Iris pigment epithelial cell (primary cell): Measurements from ENCODE around the gene WDR53.
"Not testable (repeated sequence)": the region's sequence is repeated elsewhere in the genome, so short reads cannot be mapped to it uniquely, and the experiment has no call there.

ENCODE experiments used
- DNase-seq: peaks from one replicate; pipeline ENCODE4 v3.0.0-alpha.2; 2011; ENCODE audit warnings: low read depth

The WDR53 gene

DNA sequence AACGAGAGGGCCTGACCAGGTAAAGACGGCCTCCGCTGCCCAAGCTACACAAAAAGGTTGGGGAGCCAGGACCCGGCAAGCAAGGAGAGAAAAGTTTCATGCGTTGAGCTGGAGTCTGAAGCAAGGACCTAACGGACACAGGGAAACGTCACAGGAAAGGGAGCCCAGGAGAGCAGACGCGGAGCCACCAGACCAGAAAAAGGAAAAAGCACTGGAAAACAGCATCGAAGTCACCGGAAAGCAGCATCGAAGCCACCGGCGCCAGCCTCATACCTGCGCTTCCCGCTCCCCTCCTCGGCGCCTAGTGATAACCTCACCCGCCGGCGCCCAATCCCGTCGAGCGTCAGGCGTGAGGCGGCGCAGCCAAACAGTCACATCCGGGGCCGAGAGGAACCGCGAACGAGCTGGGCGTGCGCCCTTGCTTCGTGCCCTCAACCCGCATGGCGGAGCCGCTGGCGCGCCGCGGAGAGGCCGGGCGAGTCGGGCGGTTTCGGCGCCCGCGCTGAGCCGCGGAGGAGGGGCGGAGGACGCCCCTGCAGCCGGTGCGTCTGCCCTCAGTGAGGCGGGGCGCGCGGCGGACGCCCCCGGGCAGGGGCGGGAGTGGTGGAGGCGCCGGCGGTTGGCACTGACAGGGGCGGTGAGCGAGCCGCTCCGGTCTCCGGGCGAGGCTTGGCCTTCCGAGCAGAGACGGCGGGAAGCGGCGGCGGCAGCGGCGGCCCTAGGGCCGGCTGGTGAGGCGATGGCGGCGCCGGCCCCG is at the start of gene WDR53, which contains the start of gene FBXO45:
WDR53 (minus strand) TSS at position 309 of the 757 bp plus-strand sequence. CDS start 7,079 bp downstream, outside the sequence.
FBXO45 (plus strand) TSS at position 415 of the 757 bp plus-strand sequence; CDS start at position 740, 325 bp downstream.
- peak; percentile 96 for DNase-seq

DNA sequence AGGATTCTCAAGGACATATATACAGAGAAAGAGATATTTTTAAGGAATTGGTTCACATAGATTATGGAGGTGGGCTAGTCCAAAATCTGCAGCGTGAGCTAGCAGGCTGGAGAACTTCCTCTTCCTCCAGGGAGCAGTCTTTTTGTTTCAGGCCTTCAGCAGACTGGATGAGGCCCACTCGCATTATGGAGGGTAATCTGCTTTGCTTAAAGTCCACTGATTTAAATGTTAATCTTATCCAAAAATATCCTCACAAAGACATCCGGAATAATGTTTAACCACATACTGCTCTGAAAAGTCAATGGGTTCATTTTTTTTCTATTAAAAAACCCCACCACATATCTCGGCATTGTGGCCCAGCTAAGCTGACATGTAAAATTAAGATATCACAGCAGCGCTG is 48.9 kb upstream of the WDR53 start:
- no peak for DNase-seq

DNA sequence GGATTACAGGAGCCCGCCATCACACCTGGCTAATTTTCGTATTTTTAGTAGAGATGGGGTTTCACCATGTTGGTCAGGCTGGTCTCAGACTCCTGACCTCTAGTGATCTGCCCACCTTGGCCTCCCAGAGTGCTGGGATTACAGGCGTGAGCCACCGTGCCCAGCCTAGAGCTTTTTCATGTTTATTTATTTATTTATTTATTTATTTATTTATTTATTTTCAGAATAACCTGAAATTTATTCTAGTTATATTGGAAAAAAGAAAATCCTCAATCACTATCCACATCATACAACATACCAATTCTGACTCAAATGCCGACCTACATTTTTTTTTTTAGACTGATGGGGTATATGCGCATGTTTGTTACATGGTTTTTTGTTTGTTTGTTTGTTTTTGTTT is 46.9 kb upstream of the WDR53 start:
- DNase-seq, result not testable (repeated sequence)

DNA sequence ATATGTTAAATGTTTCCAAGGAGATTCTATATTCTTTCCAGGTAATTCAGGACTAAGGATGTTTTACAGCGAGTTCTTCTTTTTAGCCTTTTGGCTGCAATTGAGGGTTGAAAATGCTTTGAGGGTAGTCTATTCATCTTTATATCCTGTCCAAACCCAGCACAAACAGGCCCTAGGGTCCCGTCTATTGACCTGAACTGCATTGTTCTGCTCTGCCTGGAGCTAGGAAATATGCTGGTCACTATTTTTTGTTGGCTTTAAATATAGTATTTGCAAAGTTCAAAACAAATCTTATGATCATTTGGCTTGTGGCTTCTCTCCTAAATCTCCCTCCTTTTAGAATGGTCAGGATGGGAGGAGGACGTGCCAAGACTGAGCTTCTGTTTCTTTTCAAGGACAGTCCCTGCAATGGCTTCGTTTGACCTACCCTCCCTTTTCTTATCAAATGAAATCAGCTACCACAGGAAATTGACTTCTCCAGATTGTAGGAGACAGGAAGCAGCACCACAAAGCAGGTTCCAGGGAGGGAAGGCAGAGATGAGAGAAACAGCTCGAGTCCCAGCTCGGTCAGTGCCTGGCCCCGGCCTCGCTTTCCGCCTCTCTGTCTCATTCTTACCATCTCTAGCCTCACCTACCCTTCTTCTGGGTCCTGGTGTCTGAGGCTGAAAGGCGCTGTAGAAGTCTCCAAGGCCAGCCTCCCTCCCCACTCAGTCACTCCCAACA is 43.6 kb upstream of the WDR53 start:
- no peak for DNase-seq

DNA sequence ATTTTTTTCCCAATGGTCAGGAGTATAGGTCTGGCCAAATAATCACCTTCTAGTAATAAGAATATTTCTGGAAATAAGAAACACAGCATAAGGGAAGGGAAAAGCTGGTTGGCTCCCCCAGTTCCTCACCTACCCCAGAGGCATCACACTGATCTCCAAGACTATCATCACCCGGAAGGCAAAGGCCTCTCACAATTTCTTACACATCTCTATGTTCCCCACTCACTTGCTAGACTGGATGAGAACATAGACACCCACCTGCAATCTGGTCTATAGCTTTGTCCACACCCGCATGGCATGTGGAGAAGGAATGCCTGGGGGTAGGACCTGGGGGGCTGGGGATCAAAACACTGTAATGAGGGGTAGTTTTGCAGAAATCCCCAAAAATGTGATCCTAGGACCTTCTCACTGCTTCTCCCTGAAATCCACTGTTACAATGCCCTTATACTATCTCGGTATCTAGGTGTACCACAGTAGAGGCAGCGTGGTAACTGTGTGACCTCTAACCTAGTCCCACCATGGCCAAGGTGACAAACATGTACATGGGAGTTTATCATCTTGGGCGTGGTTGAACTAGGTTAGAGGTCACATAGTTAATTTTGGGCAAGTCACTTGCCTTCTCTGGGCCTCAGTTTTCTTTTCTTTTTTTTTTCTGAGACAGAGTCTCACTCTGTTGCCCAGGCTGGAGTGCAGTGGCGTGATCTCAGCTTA is 41.6 kb upstream of the WDR53 start:
- DNase-seq, result no peak

DNA sequence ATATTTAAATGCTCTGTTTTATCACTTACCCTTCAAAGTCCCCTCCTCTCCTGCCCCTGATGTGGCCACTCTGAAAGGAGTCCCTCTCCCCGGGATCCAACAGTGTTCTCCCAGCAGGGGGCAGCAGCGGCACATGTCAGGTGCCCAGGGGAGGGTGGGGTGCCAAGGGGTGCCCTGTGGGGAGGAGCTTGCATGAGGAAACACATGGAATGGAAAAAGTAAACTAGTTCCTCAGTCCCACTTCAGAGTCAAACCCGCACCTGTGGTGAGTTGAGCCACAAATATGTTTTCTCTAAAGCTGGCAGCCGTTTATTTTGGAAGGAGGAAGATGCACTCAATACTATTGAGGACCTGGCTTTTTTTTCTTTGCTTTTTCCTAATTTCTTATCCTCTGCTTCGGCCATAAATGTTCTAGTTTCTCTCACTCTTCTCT is 41.0 kb upstream of the WDR53 start:
- DNase-seq, result peak; percentile 66

DNA sequence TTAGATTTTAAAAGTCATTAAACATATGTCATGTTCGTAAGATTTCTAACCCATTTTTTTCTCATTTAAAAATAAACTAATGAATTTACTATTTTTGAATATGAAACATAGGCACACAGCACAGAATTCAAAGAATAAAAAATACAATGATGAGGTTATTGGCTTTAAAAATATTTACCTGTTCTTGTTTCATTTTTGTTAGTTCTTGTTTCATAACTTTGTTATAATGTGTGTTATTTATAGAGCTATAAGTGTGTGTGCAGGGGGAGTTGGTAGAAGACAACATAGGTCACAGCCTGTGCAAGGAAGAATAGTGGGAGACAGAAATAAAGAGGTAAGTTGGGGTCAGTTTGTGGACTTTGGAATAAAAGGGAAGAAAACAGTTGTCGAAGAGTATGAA is 40.3 kb upstream of the WDR53 start:
- no peak for DNase-seq

DNA sequence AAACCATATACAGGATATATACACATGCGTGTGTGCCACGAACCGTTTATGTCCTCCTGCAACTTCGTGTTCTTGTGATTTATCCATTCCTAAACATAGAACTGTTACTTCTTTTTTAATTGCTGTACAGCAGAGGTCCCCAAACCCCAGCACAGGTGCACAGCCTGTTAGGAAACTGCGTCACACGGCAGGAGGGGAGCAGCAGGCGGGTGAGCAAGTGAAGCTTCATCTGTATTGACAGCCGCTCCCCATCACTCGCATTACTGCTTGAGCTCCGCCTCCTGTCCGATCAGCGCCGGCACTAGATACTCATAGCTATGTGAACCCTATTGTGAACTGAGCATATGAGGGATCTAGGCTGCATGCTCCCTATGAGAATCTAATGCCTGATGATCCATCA is 36.2 kb upstream of the WDR53 start:
- DNase-seq, result no peak

DNA sequence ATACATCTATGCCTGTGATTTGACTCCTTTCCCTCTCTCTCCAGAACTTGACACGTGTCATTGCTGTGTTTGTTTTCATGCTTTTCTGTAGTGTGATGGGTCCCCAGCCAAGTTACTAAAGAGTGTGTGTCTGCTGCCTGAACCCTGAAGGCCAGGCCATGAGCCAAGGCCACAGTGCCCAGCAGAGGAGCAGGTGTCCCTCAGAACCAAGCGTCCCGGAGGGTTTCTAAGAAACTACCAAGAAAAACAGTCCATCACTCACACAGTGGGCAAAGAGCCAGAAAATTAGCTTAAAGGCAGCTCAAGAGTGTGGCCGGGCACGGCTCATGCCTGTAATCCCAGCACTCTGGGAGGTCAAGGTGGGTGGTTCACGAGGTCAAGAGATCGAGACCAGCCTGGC is 35.3 kb upstream of the WDR53 start:
- DNase-seq, result no peak

DNA sequence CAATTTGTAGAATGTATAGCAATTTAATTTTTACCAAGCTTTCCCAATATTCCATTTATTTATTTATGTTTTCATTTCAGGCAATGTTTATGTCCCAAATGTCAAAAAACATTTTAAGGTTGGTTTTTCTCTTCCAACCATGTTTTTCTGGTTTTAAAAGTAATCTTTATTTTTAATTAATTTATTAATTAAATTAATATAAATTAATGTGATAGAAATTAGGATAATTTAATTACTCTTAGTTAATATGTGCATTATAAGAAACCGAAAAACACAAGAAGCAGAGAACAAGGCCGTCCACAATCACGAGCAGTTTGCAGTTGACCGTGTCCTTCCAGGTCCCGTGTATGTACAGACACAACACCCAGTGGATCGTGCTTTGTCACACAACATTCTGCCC is 34.3 kb upstream of the WDR53 start:
- DNase-seq, result no peak

DNA sequence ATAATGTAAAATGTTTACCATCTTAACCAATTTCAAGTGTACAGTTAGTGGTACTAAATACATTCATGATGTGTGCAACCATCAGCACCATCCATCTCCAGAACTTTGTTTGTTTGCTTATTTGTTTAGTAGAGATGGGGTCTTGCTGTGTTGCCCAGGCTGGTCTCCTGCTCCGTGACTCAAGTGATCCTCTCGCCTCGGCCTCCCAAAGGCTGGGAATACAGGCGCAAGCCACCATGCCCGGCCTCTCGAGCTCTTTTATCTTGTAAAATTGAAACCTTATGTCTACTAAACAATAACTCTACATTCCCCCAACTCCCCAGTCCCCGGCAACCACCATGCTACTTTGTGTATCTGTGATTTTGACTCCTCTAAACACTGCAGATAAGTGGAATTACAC is 32.0 kb upstream of the WDR53 start:
- DNase-seq, result no peak

DNA sequence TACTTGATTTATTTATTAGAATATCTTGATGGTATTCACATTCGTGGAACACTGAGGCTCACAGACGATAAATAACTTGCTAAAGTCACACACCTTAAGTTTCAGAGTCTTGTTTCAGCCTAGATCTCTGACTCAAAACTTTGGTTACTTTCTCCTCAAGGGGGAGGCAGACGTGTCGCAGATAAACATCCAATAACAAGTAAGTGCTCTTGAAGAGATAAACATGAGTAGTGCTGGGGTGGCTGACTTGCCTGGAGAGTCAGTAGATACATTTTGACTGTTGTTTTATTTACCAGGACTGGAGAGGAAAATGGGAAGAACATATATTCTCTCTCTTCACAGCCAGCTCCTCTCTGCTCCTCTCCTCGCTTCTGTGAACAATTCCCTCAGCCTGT is 31.4 kb upstream of the WDR53 start:
- DNase-seq, result peak; percentile 12

DNA sequence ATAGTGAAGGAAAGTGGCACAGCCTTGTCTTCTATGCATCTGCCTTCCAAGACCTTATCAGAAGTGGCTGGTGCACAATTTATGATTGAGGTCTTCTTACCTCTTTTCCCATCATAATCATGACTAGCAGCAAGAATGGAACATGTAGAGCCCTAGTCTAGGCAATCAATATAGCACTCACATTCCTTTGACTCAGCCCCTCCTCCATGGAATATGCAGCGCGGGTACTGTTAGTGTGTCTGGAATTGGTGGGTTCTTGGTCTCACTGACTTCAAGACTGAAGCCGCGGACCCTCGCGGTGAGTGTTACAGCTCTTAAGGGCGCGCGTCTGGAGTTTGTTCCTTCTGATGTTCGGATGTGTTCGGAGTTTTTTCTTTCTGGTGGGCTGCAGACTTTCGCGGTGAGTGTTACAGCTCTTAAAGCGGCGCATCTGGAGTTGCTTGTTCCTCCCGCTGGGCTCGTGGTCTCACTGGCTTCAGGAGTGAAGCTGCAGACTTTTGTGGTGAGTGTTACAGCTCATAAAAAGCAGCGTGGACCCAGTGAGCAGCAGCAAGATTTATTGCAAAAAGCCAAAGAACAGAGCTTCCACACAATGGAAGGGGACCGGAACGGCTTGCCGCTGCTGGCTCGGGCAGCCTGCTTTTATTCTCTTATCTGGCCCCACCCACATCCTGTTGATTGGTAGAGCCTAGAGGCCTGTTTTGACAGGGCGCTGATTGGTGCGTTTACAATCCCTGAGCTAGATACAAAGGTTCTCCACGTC is 29.8 kb upstream of the WDR53 start:
- DNase-seq, result not testable (repeated sequence)

DNA sequence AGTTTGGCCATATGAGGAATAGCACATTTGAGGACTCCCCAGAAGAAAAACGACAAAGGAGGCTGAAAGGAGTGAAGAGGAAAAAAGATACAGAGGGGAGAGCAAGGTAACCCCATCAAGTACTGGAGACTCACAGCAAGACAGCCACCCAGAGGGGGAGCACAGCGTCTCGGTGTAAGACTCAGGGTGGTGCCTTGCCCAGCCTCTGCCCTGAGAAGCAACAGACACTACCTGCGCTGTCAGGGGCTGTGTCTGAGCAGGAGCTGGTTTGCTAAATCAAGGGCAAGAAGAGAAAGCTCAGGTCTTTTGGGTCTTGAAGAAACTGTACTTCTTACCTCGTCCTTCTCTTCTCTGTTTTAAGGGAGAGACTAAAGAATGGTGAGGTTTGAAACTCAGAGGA is 28.0 kb upstream of the WDR53 start:
- DNase-seq, result no peak

DNA sequence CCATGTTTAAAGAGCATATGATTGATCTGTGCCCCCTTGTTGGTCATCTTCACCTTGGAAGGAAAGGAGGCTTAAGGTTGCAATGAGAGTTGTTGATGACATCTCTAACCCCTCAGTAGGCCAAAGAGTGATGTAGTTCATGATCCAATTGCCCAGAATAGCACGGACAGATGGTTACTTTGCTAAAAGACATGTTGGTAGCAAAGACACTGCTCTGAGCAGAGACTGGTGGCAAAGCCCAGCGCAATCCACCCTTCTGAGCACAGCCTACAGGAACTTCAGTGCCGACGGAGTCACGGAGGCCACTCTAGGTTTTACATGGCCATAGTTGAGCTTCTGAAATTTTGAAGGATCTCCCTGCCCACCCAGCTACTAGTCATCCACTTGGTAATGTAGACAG is 21.9 kb upstream of the WDR53 start:
- DNase-seq, result no peak

DNA sequence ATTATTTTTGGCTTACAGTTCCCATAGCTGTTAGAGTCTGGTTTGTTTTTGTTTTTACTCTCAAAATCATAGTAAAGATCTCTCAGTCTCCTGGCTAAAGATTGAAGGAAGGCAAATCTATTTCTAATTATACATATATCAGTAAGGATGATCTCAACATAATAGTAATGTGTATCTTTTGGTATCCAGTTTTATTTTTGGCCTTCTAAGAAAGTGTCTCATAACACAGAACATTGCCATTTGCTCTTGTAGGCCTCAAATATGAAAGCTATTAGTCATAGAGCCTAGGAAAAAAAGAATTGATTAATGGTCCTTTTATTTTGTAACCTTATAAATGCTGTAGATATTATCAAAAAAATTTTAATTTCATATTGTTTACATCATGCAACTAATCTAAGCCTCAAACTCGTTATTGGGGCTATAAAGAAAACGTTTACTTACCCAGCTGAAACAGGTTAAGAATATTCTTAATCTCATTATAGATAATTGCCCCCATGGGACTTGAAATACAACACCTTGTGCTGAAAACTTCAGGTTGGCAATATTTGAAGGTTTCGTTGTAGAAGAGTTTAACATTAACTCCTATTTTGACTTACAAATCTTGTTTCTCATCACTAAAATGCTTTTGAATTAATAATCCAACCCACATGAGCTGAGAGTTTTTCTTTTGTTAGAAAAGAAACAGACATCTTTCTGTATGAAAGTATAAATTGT is 16.8 kb upstream of the WDR53 start:
- no peak for DNase-seq

DNA sequence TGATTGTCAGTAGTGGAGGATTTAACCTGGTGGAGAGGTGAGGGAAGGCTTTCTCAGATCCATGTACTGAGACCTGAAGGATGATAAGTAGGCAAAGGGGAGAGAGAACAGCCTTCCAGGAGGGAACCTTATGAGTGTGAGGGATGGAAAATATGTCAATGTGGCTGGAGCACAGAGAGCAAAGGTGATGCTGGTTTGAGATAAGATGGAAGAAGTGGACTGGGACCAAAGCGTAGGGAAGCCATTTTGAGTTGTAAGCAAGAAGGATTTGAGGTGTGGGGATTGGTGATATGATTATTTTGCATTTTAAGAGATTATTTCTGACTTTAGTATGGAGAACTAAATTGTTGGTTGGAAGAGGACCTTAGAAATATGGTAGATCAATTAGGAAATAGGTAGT is 4.0 kb upstream of the WDR53 start:
- no peak for DNase-seq

DNA sequence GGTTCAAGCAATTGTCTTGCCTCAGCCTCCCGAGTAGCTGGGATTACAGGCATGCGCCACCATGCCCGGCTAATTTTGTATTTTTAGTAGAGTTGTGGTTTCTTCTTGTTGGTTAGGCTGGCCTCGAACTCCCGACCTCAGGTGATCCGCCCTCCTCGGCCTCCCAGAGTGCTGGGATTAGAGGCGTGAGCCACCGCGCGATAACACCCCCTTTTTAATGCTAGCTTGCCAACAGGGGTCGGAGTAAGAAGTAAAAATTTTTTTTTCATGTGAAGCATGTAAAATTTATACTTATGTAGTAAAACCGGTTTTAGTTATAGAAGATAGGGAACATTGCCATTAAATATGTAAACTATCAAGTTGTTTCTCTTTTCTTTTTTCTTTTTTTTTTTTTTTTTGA is 2.0 kb upstream of the WDR53 start:
- not testable (repeated sequence) for DNase-seq

DNA sequence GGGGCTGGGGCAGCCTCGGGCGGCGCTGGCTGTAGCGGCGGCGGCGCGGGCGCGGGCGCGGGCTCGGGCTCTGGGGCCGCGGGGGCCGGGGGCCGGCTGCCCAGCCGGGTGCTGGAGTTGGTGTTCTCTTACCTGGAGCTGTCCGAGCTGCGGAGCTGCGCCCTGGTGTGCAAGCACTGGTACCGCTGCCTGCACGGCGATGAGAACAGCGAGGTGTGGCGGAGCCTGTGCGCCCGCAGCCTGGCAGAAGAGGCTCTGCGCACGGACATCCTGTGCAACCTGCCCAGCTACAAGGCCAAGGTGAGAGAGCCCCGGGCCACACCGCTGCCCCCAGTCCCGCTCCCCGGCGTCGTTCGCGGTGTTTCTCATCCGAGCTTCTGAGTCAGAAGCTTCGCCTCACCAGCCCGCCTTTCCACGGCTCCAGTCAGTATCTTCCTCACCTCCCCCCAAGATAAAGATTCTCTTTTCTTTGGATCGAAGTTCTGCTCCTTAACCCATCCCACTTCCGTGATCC is 706 bp upstream of the WDR53 start:
- peak; percentile 39 for DNase-seq

DNA sequence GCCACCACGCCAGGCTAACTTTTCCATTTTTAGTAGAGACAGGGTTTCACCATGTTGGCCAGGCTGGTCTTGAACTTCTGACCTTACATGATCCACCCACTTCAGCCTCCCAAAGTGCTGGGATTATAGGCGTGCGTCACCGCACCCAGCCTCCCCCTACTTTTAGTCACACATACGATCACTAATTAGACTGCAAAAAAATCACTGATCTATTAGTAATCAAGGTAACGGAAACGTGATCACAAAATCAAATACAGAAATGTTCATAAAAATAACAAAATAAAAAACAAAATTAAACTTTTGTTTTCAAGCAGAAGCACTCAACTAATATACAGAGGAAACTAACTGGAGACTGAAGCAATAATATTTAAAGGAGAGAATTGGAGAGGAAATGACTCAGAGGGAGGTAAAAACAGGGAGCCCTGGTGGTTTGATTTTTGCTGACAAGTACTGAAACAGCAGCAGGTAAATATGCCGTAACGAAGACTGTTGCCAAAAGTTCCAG is 4.6 kb downstream of the WDR53 start:
- DNase-seq, result peak; percentile 81

DNA sequence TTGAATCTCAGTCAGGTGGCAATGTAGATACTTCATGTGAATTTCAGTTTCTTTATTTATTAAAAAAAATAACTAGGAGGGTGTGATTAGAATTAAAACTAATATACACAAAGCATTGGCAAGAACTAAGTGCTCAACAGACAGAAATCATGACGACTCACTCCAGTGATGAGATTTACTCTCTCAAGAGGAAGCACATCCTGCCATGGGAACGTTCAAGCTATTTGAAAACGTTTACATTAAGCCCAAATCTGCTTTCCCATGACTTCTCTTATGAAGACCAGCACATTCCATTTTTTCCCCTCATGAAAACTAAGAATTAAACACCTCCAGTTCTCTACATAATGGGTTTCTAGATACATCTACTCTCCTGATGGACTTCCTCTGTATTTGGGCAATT is 8.5 kb downstream of the WDR53 start:
- DNase-seq, result peak; percentile 46
